ENCODE results near the gene MIPOL1. TPM values are rescaled to one million over a fixed set of nuclear protein-coding genes. Genes with fewer than 3 reads are reported as not detected.

MIPOL1 gene
- total RNA-seq, 3 donors from 2014 or later (not counting 1 experiment from before 2014, with no cell fraction given), result not detected

- no peaks in the 10 kb centered on the region for H3K4me1 Mint-ChIP-seq
- intact Hi-C loops (cut with micrococcal nuclease), result no loop called here
- TF ChIP-seq, protein P1, sequence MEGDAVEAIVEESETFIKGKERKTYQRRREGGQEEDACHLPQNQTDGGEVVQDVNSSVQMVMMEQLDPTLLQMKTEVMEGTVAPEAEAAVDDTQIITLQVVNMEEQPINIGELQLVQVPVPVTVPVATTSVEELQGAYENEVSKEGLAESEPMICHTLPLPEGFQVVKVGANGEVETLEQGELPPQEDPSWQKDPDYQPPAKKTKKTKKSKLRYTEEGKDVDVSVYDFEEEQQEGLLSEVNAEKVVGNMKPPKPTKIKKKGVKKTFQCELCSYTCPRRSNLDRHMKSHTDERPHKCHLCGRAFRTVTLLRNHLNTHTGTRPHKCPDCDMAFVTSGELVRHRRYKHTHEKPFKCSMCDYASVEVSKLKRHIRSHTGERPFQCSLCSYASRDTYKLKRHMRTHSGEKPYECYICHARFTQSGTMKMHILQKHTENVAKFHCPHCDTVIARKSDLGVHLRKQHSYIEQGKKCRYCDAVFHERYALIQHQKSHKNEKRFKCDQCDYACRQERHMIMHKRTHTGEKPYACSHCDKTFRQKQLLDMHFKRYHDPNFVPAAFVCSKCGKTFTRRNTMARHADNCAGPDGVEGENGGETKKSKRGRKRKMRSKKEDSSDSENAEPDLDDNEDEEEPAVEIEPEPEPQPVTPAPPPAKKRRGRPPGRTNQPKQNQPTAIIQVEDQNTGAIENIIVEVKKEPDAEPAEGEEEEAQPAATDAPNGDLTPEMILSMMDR (IDR thresholded peaks at IDR 0.05), result no peak
- 89% methylated on average over 2 of the region's 2 CpGs for WGBS (ENCODE audit: insufficient coverage)
- H3K27me3 Mint-ChIP-seq (ENCODE audit: low read depth in 2 of 2), result peaks cover 0 to 15% of the 10 kb centered on the region in 2 donors
- H3K27ac ChIP-seq (ENCODE audit: low read length), result no peak overlapping the region
- ATAC-seq (no peak), DNase-seq (no peak)
- peaks cover 6% of the 10 kb centered on the region for H3K36me3 Mint-ChIP-seq
- H3K27ac Mint-ChIP-seq, result no peak overlapping the region
- no peaks in the 10 kb centered on the region for H3K4me1 ChIP-seq (ENCODE audit: control insufficient read depth, insufficient read depth, low read length)
- peaks cover 10% of the 10 kb centered on the region in 2 donors for H3K9me3 Mint-ChIP-seq
- no peaks in the 10 kb centered on the region for H3K9me3 ChIP-seq (ENCODE audit: control insufficient read depth, insufficient read depth, low read length)
- no peaks in the 10 kb centered on the region for H3K36me3 ChIP-seq (ENCODE audit: control insufficient read depth, insufficient read depth, low read length)
- H3K4me3 Mint-ChIP-seq, result no peak overlapping the region
- no peak overlapping the region for H3K4me3 ChIP-seq (ENCODE audit: low read length)
- peaks cover 2% of the 10 kb centered on the region for H3K27me3 ChIP-seq (ENCODE audit: control insufficient read depth, insufficient read depth, low read length)
Measured at GRCh38 chr14:37194698-37195097, 3.0 kb upstream of the MIPOL1 start.

- H3K27me3 ChIP-seq (ENCODE audit: control insufficient read depth, insufficient read depth, low read length), result peaks cover 2% of the 10 kb centered on the region
- no peak overlapping the region for H3K27ac ChIP-seq (ENCODE audit: low read length)
- DNase-seq (no peak), ATAC-seq (no peak)
- WGBS (ENCODE audit: insufficient coverage), result 70% methylated on average over 1 of the region's 1 CpG
- no peak overlapping the region for H3K4me3 ChIP-seq (ENCODE audit: low read length)
- H3K9me3 Mint-ChIP-seq, result peaks cover 8 to 10% of the 10 kb centered on the region in 2 donors
- intact Hi-C loops (cut with micrococcal nuclease), result no loop called here
- no peaks in the 10 kb centered on the region for H3K9me3 ChIP-seq (ENCODE audit: control insufficient read depth, insufficient read depth, low read length)
- TF ChIP-seq, protein P1 (IDR thresholded peaks at IDR 0.05), result no peak
- no peak overlapping the region for H3K27ac Mint-ChIP-seq
- peaks cover 6% of the 10 kb centered on the region for H3K36me3 Mint-ChIP-seq
- H3K4me1 Mint-ChIP-seq, result no peaks in the 10 kb centered on the region
- H3K4me1 ChIP-seq (ENCODE audit: control insufficient read depth, insufficient read depth, low read length), result no peaks in the 10 kb centered on the region
- H3K27me3 Mint-ChIP-seq (ENCODE audit: low read depth in 2 of 2), result peaks cover 0 to 15% of the 10 kb centered on the region in 2 donors
- H3K36me3 ChIP-seq (ENCODE audit: control insufficient read depth, insufficient read depth, low read length), result no peaks in the 10 kb centered on the region
- no peak overlapping the region for H3K4me3 Mint-ChIP-seq
Measured at GRCh38 chr14:37195327-37195726, 2.4 kb upstream of the MIPOL1 start.

DNA sequence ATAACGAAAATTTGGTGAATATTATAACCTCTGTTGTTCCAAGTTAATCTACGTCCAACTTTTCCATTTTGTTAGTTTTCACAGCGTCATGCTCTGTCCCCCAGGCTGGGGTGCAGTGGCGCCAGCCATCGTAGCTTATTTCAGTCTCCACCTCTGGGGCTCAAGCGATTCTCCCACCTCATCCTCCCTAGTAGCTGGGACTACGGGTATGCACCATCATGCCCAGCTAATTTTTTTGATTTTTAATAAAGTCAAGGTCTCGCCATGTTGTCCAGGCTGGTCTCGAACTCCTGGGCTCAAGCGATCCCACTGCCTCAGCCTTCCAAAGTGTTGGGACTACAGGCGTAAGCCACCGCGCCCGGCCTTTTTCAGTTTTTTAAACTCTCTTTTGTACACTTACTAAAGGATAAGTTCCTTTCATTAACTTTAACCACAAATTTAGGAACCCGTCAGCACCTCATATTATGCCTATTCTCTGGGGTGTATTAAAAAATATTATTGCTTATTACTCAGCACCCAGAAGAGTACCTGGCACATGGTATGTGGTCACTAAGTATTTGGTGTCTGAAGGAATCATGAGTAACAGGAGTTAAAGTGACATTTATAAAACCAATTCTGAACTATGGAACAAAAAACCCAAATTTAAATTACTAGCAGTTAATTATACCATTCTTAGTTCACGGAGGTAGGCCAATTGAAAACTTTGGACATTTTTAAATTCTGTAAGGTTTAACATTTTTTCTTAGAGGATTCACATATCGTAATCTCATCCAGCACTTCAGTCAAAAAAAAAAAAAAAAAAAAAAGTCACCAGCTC is 925 bp upstream of the MIPOL1 start:
- Histone ChIP-seq H3K27me3 (ENCODE audit: control insufficient read depth, insufficient read depth, low read length) (peaks cover 2% of the 10 kb centered on the region), H3K9me3 (ENCODE audit: control insufficient read depth, insufficient read depth, low read length) (no peaks in the 10 kb centered on the region), H3K27ac (ENCODE audit: low read length) (no peak overlapping the region), H3K4me1 (ENCODE audit: control insufficient read depth, insufficient read depth, low read length) (no peaks in the 10 kb centered on the region), H3K4me3 (ENCODE audit: low read length) (no peak overlapping the region), H3K36me3 (ENCODE audit: control insufficient read depth, insufficient read depth, low read length) (no peaks in the 10 kb centered on the region)
- Mint-ChIP-seq H3K4me3 (peak overlapping the region; percentile 41), H3K4me1 (no peaks in the 10 kb centered on the region), H3K27ac (no peak overlapping the region), H3K36me3 (no peaks in the 10 kb centered on the region), H3K9me3 (peaks cover 7 to 8% of the 10 kb centered on the region in 2 donors), H3K27me3 (ENCODE audit: low read depth in 2 of 2) (peaks cover 0 to 15% of the 10 kb centered on the region in 2 donors)
- ATAC-seq (no peak), DNase-seq (no peak)
- intact Hi-C loops (cut with micrococcal nuclease), result no loop called here
- whole genome bisulfite sequencing (ENCODE audit: insufficient coverage), result 96% methylated on average over 16 of the region's 17 CpGs
- TF ChIP-seq, protein P1 (IDR thresholded peaks at IDR 0.05), result no peak

DNA sequence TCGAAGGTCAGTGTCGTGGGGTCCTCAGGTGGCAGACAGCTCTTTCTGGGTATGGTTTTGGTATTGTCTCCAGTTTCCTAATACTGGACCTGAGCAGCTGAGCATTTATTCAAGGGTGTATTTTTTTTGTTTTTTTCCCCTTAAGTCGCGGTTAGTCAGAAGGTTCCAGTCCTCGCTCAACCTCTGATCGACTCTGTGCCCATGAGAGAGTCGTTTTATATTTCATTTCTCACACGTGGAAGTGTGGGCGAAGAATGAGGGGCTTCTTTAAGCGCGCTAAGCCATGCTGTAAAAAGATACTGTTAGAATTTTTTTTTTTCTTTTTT is 499 bp downstream of the MIPOL1 start:
- H3K4me1 Mint-ChIP-seq, result no peaks in the 10 kb centered on the region
- H3K4me3 Mint-ChIP-seq, result peak overlapping the region; percentile 52
- TF ChIP-seq, protein P1 (IDR thresholded peaks at IDR 0.05), result no peak
- Histone ChIP-seq H3K9me3 (ENCODE audit: control insufficient read depth, insufficient read depth, low read length) (no peaks in the 10 kb centered on the region), H3K4me1 (ENCODE audit: control insufficient read depth, insufficient read depth, low read length) (no peaks in the 10 kb centered on the region), H3K27ac (ENCODE audit: low read length) (no peak overlapping the region), H3K27me3 (ENCODE audit: control insufficient read depth, insufficient read depth, low read length) (peaks cover 2% of the 10 kb centered on the region), H3K4me3 (ENCODE audit: low read length) (no peak overlapping the region), H3K36me3 (ENCODE audit: control insufficient read depth, insufficient read depth, low read length) (no peaks in the 10 kb centered on the region)
- DNase-seq (no peak), ATAC-seq (no peak)
- intact Hi-C loops (cut with micrococcal nuclease), result no loop called here
- H3K36me3 Mint-ChIP-seq, result no peaks in the 10 kb centered on the region
- H3K27me3 Mint-ChIP-seq (ENCODE audit: low read depth in 2 of 2), result peaks cover 0 to 15% of the 10 kb centered on the region in 2 donors
- 20% methylated on average over 10 of the region's 11 CpGs for WGBS (ENCODE audit: insufficient coverage)
- H3K27ac Mint-ChIP-seq, result no peak overlapping the region
- peaks cover 4 to 7% of the 10 kb centered on the region in 2 donors for H3K9me3 Mint-ChIP-seq
